Epidermal melanocyte (primary cell): ENCODE results near the gene POU2F2.
A peak's percentile ranks its signal among the peaks of the same experiment; 100 is the strongest.

Experiments
- DNase-seq: peaks from one replicate; pipeline ENCODE4 v3.0.0; 2011; ENCODE audit warnings: low spot score; ENCODE audit not compliant: insufficient read length

The POU2F2 gene

DNA sequence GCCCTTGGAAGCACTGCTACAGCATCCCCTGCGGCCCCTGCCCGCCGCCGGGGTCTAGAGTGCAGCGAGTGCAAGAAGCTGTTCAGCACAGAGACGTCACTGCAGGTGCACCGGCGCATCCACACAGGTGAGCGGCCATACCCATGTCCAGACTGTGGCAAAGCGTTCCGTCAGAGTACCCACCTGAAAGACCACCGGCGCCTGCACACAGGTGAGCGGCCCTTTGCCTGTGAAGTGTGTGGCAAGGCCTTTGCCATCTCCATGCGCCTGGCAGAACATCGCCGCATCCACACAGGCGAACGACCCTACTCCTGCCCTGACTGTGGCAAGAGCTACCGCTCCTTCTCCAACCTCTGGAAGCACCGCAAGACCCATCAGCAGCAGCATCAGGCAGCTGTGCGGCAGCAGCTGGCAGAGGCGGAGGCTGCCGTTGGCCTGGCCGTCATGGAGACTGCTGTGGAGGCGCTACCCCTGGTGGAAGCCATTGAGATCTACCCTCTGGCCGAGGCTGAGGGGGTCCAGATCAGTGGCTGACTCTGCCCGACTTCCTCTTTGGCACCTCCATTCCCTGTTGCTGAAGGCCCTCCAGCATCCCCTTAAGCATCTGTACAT lies 51.4 kb downstream of the POU2F2 start:
- no peak for DNase-seq

DNA sequence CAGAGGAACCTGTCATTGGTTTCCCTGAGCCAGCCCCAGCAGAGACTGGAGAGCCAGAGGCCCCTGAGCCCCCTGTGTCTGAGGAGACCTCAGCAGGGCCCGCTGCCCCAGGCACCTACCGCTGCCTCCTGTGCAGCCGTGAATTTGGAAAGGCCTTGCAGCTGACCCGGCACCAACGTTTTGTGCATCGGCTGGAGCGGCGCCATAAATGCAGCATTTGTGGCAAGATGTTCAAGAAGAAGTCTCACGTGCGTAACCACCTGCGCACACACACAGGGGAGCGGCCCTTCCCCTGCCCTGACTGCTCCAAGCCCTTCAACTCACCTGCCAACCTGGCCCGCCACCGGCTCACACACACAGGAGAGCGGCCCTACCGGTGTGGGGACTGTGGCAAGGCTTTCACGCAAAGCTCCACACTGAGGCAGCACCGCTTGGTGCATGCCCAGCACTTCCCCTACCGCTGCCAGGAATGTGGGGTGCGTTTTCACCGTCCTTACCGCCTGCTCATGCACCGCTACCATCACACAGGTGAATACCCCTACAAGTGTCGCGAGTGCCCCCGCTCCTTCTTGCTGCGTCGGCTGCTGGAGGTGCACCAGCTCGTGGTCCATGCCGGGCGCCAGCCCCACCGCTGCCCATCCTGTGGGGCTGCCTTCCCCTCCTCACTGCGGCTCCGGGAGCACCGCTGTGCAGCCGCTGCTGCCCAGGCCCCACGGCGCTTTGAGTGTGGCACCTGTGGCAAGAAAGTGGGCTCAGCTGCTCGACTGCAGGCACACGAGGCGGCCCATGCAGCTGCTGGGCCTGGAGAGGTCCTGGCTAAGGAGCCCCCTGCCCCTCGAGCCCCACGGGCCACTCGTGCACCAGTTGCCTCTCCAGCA lies 52.1 kb downstream of the POU2F2 start:
- no peak for DNase-seq

DNA sequence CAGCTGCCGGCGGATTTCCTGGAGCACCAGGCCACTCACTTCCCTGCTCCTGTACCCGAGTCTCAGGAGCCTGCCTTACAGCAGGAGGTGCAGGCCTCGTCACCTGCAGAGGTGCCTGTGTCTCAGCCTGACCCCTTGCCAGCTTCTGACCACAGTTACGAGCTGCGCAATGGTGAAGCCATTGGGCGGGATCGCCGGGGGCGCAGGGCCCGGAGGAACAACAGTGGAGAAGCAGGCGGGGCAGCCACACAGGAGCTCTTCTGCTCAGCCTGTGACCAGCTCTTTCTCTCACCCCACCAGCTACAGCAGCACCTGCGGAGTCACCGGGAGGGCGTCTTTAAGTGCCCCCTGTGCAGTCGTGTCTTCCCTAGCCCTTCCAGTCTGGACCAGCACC lies 53.0 kb downstream of the POU2F2 start:
- no peak for DNase-seq

DNA sequence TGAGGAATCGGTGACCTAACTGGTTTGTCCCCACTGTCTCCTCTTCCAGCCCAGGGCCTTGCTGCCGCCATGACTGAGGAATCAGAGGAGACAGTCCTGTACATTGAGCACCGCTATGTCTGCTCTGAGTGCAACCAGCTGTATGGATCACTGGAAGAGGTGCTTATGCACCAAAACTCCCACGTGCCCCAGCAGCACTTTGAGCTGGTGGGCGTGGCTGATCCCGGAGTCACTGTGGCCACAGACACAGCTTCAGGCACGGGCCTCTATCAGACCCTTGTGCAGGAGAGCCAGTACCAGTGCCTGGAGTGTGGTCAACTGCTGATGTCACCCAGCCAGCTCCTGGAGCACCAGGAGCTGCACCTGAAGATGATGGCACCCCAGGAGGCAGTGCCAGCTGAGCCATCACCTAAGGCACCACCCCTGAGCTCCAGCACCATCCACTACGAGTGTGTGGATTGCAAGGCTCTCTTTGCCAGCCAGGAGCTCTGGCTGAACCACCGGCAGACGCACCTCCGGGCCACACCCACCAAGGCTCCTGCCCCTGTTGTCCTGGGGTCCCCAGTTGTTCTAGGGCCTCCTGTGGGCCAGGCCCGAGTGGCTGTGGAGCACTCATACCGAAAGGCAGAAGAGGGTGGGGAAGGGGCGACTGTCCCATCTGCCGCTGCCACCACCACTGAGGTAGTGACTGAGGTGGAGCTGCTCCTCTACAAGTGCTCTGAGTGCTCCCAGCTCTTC lies 53.5 kb downstream of the POU2F2 start:
- no peak for DNase-seq

DNA sequence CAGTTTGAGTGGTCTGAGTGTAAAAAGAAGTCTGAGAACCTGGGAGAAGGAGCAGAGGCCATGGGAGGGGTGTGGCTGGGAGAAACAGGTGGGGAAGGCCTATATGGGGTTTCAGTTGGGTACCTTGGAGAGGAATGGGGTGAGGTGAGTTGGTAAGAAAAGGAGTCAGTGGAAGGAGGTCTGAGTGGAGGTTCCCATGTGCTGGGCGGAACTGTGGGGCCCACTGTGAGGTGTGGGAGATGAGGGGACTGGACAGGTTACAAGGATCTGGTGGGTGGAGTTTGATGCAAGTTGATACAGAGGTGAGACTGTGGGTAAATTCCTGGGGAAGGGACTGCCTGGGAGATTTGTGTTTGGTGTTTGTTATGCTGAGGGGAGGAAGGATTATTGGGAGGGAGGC lies 54.2 kb downstream of the POU2F2 start:
- DNase-seq = no peak

DNA sequence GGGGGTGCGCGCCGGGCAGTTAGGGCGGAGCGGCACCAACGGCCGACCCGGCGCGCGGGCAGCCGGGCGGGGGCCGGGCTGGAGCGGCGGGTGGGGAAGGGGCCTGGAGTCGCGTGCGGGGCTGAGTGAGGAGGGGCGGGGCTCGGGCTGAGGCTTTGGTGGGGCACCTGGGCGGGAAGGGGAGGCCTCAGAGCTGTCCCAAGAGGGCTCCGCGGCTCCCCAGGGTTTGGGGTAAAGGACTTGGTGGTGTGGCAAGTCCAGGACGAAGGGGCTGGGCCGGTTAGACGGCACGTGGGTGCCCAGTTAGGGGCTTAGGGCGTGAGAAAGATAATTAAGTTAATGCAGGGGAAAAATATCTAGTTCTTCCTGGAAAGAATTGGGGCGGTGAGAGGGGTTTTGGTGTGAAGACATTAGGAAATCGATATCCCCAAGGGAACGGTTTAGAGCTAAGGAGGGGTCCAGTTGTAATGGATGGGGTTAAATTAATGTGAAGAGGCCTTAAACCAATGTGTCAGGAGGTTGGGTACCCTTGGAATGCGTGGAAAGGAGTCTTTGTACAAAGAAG lies 55.8 kb downstream of the POU2F2 start:
- no peak for DNase-seq

DNA sequence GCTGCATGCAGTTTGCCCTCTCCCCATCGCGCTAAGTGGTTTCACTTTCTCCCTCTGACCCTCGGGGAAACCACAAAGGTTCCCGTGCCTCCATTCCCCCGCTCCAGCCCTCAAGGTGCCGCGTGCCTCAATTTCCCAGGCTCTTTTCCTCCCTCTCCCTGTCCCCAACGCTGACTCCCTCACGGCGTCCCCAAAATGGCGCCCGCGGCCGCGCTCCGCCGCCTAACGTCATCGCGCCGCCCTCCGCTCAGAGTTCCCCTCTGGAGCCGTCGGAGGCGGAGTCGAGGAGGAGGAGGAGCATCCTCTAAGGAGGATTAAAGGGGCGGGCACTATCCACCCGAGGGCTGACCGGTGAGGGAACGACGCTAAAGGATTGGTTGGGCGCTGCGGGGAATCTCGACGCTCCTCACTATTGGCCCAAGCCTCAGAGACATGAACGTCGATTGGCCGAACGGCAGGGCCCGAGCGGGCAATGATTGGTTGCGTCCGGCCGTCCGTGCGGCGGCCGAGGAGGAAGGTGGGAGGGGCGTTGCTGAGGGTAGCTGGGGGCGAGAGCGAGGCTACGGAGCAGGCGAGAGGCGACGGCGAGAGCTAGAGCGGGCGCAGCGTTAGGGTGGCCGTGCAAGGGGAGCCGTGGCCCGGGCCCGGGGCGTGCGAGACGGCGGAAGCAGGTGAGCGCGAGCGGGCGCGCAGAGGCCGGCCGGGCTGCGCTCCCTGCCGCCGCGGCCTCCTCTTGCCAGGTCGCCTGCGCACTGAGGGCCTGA lies 56.4 kb downstream of the POU2F2 start, which contains the start of gene ZNF574:
ZNF574 (plus strand) TSS at position 551 of the 764 bp plus-strand sequence. CDS start 2,441 bp downstream, outside the sequence.
- DNase-seq = peak; percentile 97

DNA sequence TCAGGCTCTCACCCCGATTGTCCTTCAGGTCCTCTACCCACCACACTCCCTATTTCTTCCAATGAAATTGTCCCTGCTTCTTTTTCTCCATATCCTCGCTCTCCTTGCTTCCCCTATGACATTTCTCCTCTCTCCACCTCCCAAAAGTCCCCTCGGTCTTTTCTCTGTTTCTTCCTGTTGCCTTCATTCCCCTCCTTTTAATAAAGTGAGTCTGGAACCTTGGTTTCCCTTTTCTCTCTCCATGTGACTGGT lies 57.0 kb downstream of the POU2F2 start:
- peak; percentile 41 for DNase-seq

DNA sequence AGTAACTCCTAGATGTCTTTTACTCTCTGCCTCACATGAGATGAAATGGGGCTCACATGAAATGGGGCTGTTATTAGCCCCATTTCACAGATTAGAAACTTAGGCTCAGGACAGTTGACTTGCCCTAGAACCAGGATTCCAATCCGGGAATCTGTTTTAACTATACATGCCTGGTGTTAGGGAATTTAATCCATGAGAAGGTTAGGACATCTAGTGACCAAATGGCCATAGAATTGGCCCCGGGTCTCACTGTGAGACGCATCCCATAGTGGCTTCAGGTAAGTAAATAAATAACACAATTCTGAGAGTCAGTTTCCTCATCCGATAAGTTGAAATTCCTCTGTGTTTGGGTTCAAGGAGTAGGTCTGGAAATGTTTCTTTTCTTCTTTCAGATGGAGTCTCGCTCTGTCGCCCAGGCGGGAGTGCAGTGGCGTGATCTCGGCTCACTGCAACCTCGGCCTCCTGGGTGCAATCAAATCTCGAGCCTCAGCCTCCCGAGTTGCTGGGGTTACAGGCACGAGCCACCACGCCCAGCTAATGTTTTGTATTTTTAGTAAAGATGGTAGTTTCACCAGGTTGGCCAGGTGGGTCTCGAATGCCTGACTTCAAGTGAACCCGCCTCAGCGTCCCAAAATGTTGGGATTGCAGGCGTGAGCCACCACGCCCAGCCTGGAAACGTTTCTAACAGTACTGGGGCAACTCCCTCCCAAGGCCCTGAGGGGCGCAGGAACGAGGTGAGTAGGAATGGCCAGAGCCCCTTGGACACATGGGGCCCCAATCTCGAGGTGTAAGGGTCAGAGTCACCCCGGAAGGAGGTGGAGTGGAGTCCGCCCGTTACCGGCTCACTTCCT lies 57.5 kb downstream of the POU2F2 start:
- DNase-seq = no peak

DNA sequence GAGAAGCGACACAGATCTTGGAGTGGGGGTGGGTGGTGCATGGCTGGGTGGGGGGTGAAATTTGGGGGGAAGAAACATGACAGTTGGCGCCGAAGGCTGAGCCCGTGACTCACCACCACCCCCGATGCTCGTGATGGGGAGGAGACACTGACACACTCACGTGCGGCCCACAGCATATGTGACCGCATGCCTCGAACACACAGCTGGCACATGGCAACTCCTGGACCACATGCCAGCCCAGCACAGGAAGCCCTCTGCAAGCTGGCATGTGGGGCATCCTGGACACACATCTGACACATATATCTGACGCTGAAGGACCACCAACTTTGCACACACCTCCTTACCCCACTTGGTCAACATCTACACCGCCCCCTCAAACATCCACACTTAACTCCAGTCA lies 61.0 kb downstream of the POU2F2 start:
- no peak for DNase-seq

DNA sequence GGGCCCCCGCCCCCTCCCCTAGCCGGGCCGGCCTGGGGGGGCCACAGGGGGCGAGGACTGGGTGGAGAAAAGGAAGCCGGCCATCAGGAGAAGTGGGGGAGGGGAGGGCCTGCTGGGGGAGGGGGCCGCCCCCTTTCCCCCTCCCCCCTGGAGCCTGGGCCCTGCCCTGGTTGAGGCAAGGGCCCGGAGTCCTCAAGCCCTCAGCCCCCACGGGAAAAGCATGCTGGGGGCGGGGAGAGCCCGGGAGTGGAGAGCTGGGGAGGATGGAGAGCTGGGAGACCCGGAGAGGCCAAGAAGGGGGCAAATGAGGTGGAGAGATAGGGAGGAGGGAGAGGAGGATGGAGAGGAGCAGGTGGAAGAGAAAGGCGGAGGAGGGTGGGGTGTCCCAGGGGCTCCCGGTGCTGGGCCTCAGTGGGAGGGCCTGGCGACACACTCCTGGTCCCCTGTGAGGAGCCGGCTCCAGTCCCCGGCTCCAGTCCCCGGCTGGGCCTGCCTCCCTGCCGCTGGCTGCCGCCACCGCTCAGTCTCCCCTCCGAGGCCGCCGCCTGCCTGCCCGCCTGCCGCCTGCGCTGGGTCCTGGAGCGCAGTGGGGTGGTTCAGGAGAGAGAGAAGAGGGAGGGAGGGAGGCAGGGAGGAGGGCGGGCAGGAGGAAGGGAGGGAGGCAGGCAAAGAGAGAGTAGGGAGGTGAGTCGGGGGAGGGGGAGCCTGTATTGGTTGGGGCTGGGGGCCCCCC lies 62.5 kb downstream of the POU2F2 start, which contains the start of gene GRIK5:
GRIK5 (minus strand) TSS at position 588 of the 733 bp plus-strand sequence. CDS start 4,436 bp downstream, outside the sequence.
- no peak for DNase-seq

DNA sequence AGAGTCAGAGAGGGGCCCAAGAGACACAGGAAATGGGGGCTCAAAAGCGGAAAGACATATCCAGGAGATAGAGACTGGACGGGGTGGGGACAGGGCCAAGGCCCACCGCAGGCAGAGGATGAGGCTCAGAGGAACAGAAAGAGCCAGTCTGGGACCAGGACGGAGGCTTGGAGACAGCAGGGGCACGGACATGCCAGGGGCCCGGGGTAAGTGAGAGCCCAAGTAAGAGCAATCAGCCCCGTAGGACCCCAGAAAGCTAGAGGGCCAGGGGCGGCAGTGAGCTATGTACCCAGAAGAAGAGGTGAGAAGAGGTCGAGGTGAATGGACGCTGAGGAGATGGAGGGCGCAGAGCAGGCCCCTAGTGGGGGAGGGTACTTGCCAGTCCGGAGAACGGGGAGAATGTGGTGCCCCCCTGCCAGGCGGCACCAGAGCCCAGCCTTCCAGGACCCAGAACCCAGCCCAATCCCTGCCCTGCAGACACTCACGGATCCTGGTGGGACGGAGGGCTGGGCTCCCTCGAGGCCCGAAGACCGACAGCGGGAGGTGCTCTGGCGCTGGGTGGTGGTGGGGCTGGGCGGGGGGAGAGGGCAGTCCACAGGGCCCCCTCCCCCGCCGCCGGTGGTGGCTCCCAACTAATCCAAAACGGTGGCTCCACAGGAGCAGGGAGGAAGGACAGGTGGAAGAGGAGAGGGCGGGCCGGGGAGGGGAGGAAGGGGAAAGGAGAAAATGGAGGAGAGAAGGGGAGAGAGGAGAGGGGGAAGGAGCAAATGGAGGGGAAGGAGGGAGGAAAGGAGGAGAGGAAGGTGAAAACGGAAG lies 63.3 kb downstream of the POU2F2 start:
- DNase-seq = no peak

DNA sequence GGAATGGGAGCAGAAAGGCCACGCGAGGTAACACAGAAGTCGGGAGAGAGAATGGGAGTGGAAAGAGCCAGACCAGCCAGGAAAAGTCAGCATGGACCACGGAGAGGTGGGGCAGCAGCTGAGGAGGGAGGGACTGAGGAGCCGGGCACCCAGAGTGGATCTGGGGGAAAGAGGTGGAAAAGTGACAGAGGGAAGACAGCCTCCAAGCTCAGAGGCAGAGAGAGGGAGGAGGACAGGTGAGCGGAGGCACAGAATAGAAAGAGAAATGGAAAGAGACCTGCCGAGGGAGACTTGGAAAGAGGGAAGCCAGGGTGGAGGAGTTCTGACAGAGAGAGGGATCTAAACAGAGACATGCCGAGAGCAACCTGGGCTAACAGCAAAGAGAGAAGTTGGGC lies 63.9 kb downstream of the POU2F2 start:
- DNase-seq = no peak

DNA sequence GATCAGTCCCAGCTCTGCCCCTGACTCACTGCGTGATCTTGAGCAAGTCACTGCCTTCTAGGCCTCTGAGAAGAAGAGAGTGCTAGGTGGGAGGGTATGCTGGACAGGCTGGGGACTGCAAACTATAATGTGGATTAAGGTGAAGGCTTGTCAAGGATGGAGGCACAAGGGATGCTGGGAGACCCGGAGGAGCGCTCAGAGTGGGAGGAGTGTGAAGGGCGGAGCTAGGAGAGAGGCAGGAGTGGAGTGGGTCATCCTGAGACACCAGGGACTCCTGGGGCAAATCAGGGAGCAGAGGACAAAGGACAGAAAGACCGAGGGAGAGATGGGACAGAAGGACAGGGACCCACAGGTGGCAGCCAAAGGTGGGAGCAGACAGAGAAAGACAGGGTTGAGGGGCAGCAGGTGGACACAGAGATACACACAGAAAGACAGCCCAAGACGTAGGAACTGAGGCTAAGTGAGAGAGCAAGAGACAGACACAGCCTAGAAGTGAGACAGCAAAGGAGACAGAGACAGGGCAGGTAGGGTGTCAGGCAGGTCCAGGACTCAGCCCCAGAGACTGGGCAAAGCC lies 64.8 kb downstream of the POU2F2 start:
- no peak for DNase-seq

DNA sequence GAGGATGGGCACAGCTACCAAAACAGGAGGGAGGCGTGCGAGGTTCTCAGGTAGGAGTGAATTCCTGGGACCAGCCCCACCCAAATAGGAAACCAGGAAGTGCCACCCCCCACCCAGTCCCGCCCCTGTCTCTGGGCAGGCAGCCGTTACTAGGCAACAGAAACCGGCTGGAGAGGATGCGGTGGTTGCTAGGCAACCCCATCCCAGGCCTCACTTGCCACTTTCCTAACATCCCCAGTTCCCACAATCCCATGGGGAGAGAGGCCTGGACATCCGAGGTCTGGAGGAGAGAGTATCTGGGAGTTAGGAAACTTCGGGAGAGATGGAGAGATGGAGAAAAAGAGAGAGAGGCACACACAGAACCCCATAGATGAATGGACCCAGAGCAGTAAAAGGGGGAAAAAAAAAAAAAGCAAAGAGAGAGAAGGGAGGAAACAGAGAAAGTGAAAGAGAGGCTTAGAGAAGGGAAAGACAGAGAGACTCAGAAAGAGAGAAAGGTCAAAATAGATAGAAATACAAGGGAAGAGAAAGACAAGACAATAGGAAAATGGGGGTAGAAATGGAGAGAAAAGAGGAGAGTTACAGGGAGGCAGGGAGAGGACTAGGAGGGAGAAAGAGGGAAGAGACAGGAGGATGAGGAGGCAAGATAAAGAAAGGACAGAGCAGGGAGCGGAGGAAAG lies 66.0 kb downstream of the POU2F2 start:
- DNase-seq = no peak

DNA sequence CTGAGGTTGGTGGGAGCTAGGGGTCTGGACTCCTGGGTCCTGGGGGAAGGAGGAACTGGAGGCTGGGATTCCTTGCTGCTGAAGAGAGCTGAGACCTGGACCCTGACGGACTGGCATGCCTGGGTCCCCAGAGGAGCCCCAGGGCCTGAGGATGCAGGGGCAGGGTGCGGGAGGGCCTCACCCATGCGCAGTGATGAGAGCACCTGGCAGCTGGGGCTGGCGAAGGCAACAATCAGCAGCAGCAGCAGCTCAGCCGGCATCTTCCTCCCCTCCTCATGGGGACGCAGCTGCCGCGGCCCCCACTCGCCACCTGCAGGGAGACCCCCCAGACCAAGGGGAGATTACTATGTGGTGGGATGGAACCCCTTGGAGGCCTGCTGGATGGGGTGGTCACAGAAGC lies 66.7 kb downstream of the POU2F2 start:
- DNase-seq = no peak

DNA sequence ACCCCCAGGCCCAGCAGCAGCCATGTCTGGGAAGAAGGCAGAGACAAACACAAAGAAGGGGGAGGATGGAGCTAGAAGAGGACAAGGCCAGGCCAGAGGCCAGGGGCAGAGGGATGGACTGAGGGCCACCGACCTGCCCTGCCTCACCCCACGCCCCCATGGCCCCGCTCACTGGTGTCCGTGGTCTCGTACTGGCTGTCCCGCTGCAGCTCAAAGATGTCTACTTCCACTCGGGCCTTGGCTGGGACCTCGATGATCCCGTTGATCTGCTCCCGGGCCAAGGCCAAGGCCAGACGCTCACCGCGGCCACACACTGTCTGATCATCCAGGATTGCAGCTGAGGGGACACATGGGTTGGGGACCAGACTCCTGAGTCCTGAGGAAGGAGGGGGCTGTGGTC lies 67.2 kb downstream of the POU2F2 start:
- DNase-seq = no peak

DNA sequence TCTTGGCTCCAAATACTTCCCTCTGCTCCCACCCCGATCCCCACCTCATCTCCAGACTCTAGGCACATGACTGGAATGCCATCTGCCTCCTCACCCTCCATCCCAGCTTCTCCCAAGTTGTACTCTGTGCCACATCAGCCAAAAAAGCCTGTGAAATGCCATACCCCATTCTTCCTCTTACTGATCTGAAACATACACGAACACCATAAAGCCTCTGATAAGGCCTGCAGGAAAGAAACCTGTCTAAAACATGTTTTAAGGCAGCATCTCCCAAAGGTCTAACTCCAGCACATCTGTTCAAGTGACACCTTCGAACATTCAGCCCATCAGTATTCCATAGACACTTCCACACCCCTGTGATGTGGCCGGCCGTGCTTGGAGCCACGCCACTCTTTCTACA lies 67.8 kb downstream of the POU2F2 start:
- DNase-seq = no peak
